ENCODE data around the gene ASCC1. TPM values are rescaled to one million over a fixed set of nuclear protein-coding genes. Genes with fewer than 3 reads are reported as not detected.

The ASCC1 gene
- total RNA-seq, 1 experiment from 2014 or later = 34.9 TPM

GRCh38 chr10:72105710-72106109, 110.4 kb downstream of the ASCC1 start:
- Histone ChIP-seq H3K4me1 (peaks cover 16% of the 10 kb centered on the region), H3K27me3 (no peaks in the 10 kb centered on the region), H3K27ac (no peak overlapping the region), H3K9me3 (replicated peaks) (no peaks in the 10 kb centered on the region), H3K4me3 (no peak overlapping the region), H3K36me3 (0 out of 2 replicates have a peak, but pooled peaks cover 4% of the 10 kb centered on the region)
- no peak for DNase-seq

- Histone ChIP-seq H3K4me3 (no peak overlapping the region), H3K27me3 (no peaks in the 10 kb centered on the region), H3K36me3 (0 out of 2 replicates have a peak, but pooled peaks cover 4% of the 10 kb centered on the region), H3K9me3 (replicated peaks) (no peaks in the 10 kb centered on the region), H3K27ac (no peak overlapping the region), H3K4me1 (peaks cover 16% of the 10 kb centered on the region)
- DNase-seq = no peak
Observed at GRCh38 chr10:72105098-72105475, 111.0 kb downstream of the ASCC1 start.

GRCh38 chr10:72104472-72105097, 111.5 kb downstream of the ASCC1 start:
- H3K9me3 ChIP-seq (replicated peaks) = no peaks in the 10 kb centered on the region
- no peak overlapping the region for H3K27ac ChIP-seq
- H3K4me1 ChIP-seq = peaks cover 16% of the 10 kb centered on the region
- no peak for DNase-seq
- H3K27me3 ChIP-seq = no peaks in the 10 kb centered on the region
- 0 out of 2 replicates have a peak, but pooled peaks cover 4% of the 10 kb centered on the region for H3K36me3 ChIP-seq
- H3K4me3 ChIP-seq = no peak overlapping the region

- Histone ChIP-seq H3K4me3 (no peak overlapping the region), H3K27ac (no peak overlapping the region), H3K4me1 (peaks cover 8% of the 10 kb centered on the region; the same call in 1 of the 2 replicates), H3K9me3 (replicated peaks) (no peaks in the 10 kb centered on the region), H3K27me3 (no peaks in the 10 kb centered on the region), H3K36me3 (peaks cover 6% of the 10 kb centered on the region; the same call in 1 of the 2 replicates)
- DNase-seq = no peak
Observed at GRCh38 chr10:72099600-72099921, 116.5 kb downstream of the ASCC1 start.

- Histone ChIP-seq H3K27ac (no peak overlapping the region), H3K4me1 (peaks cover 9% of the 10 kb centered on the region), H3K4me3 (no peak overlapping the region), H3K36me3 (peaks cover 6% of the 10 kb centered on the region; the same call in 1 of the 2 replicates), H3K9me3 (replicated peaks) (no peaks in the 10 kb centered on the region), H3K27me3 (no peaks in the 10 kb centered on the region)
- DNase-seq = no peak
Observed at GRCh38 chr10:72098836-72099599, 117.1 kb downstream of the ASCC1 start.

GRCh38 chr10:72098301-72098835, 117.7 kb downstream of the ASCC1 start:
- no peak overlapping the region for H3K27ac ChIP-seq
- H3K4me1 ChIP-seq = peaks cover 11% of the 10 kb centered on the region
- no peak overlapping the region for H3K4me3 ChIP-seq
- no peak for DNase-seq
- H3K9me3 ChIP-seq (replicated peaks) = no peaks in the 10 kb centered on the region
- H3K36me3 ChIP-seq = peaks cover 6% of the 10 kb centered on the region; the same call in 1 of the 2 replicates
- H3K27me3 ChIP-seq = no peaks in the 10 kb centered on the region

GRCh38 chr10:72097448-72098300, 118.4 kb downstream of the ASCC1 start:
- Histone ChIP-seq H3K4me1 (peaks cover 11% of the 10 kb centered on the region), H3K27me3 (no peaks in the 10 kb centered on the region), H3K27ac (no peak overlapping the region), H3K9me3 (replicated peaks) (no peaks in the 10 kb centered on the region), H3K4me3 (no peak overlapping the region), H3K36me3 (peaks cover 6% of the 10 kb centered on the region; the same call in 1 of the 2 replicates)
- DNase-seq = no peak

- peaks cover 11% of the 10 kb centered on the region for H3K4me1 ChIP-seq
- H3K36me3 ChIP-seq = peaks cover 2% of the 10 kb centered on the region; the same call in 1 of the 2 replicates
- H3K4me3 ChIP-seq = no peak overlapping the region
- H3K9me3 ChIP-seq (replicated peaks) = no peaks in the 10 kb centered on the region
- H3K27ac ChIP-seq = no peak overlapping the region
- peak in 1 of 2 experiments; percentile 25 for DNase-seq
- H3K27me3 ChIP-seq = no peaks in the 10 kb centered on the region
Observed at GRCh38 chr10:72096115-72097000, 119.7 kb downstream of the ASCC1 start.

- H3K4me1 ChIP-seq = peaks cover 12% of the 10 kb centered on the region
- no peak overlapping the region for H3K4me3 ChIP-seq
- no peaks in the 10 kb centered on the region for H3K27me3 ChIP-seq
- no peak overlapping the region for H3K27ac ChIP-seq
- H3K36me3 ChIP-seq = peaks cover 2% of the 10 kb centered on the region; the same call in 1 of the 2 replicates
- H3K9me3 ChIP-seq (replicated peaks) = no peaks in the 10 kb centered on the region
- no peak for DNase-seq
Observed at GRCh38 chr10:72095195-72095594, 120.9 kb downstream of the ASCC1 start.

GRCh38 chr10:72094574-72094973, 121.5 kb downstream of the ASCC1 start:
- Histone ChIP-seq H3K4me3 (no peak overlapping the region), H3K36me3 (peaks cover 2% of the 10 kb centered on the region; the same call in 1 of the 2 replicates), H3K27me3 (no peaks in the 10 kb centered on the region), H3K4me1 (peaks cover 14% of the 10 kb centered on the region), H3K27ac (no peak overlapping the region), H3K9me3 (replicated peaks) (no peaks in the 10 kb centered on the region)
- DNase-seq = no peak

GRCh38 chr10:72093450-72093849, 122.6 kb downstream of the ASCC1 start:
- Histone ChIP-seq H3K27me3 (no peaks in the 10 kb centered on the region), H3K4me3 (no peak overlapping the region), H3K27ac (no peak overlapping the region), H3K36me3 (peaks cover 2% of the 10 kb centered on the region; the same call in 1 of the 2 replicates), H3K9me3 (replicated peaks) (no peaks in the 10 kb centered on the region), H3K4me1 (peaks cover 14% of the 10 kb centered on the region)
- DNase-seq = no peak

GRCh38 chr10:72092987-72093386, 123.1 kb downstream of the ASCC1 start:
- no peak for DNase-seq
- Histone ChIP-seq H3K4me3 (no peak overlapping the region), H3K4me1 (peaks cover 14% of the 10 kb centered on the region), H3K36me3 (peaks cover 2% of the 10 kb centered on the region; the same call in 1 of the 2 replicates), H3K27me3 (no peaks in the 10 kb centered on the region), H3K27ac (no peak overlapping the region), H3K9me3 (replicated peaks) (no peaks in the 10 kb centered on the region)

GRCh38 chr10:72092171-72092924, 123.7 kb downstream of the ASCC1 start:
- peaks cover 2% of the 10 kb centered on the region; the same call in 1 of the 2 replicates for H3K36me3 ChIP-seq
- no peaks in the 10 kb centered on the region for H3K9me3 ChIP-seq (replicated peaks)
- no peaks in the 10 kb centered on the region for H3K27me3 ChIP-seq
- DNase-seq = no peak
- no peak overlapping the region for H3K27ac ChIP-seq
- no peak overlapping the region for H3K4me3 ChIP-seq
- H3K4me1 ChIP-seq = peaks cover 14% of the 10 kb centered on the region

All from SJCRH30 (cell line).